DND-41 (cell line): ENCODE measurements around the gene DOCK4.

Source experiments
- EZH2 ChIP-seq: IDR thresholded peaks from 3 replicates; pipeline ENCODE4 v1.6.1; 2012; ENCODE audit warnings: borderline replicate concordance, low read depth, mild to moderate bottlenecking, moderate library complexity, low read length, inconsistent platforms; ENCODE audit not compliant: severe bottlenecking
- TF ChIP-seq, protein P1 (sequence below): IDR thresholded peaks from 2 replicates; pipeline ENCODE4 v1.5.1; 2012; ENCODE audit warnings: borderline replicate concordance, low read length, moderate library complexity, mild to moderate bottlenecking; ENCODE audit not compliant: poor library complexity, severe bottlenecking; ENCODE audit errors: extremely low read depth

DNA sequence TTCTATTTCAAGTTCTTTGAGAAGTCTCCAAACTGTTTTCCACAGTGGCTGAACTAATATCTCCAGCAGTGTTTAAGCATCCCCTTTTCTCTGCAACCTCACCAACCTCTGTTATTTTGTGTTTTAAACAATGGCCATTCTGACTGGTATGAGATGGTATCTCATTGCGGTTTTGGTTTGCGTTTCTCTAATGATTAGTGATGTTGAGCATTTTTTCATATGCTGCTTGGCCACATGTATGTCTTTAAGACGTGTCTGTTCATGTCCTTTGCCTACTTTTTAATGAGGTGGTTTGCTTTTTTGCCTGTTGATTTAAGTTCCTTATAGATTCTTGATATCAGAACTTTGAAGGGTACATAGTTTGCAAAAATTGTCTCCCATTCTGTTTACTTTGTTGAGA lies 487.3 kb downstream of the DOCK4 start:
- TF ChIP-seq, protein P1, sequence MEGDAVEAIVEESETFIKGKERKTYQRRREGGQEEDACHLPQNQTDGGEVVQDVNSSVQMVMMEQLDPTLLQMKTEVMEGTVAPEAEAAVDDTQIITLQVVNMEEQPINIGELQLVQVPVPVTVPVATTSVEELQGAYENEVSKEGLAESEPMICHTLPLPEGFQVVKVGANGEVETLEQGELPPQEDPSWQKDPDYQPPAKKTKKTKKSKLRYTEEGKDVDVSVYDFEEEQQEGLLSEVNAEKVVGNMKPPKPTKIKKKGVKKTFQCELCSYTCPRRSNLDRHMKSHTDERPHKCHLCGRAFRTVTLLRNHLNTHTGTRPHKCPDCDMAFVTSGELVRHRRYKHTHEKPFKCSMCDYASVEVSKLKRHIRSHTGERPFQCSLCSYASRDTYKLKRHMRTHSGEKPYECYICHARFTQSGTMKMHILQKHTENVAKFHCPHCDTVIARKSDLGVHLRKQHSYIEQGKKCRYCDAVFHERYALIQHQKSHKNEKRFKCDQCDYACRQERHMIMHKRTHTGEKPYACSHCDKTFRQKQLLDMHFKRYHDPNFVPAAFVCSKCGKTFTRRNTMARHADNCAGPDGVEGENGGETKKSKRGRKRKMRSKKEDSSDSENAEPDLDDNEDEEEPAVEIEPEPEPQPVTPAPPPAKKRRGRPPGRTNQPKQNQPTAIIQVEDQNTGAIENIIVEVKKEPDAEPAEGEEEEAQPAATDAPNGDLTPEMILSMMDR: no peak
- no peak for TF ChIP-seq EZH2
